ENCODE data around the gene UTP11. TPM values are rescaled to one million over a fixed set of nuclear protein-coding genes. Genes with fewer than 3 reads are reported as not detected.

The UTP11 gene, protein sequence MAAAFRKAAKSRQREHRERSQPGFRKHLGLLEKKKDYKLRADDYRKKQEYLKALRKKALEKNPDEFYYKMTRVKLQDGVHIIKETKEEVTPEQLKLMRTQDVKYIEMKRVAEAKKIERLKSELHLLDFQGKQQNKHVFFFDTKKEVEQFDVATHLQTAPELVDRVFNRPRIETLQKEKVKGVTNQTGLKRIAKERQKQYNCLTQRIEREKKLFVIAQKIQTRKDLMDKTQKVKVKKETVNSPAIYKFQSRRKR
- 49.6 and 60.7 TPM in 2 replicates for total RNA-seq

DNA sequence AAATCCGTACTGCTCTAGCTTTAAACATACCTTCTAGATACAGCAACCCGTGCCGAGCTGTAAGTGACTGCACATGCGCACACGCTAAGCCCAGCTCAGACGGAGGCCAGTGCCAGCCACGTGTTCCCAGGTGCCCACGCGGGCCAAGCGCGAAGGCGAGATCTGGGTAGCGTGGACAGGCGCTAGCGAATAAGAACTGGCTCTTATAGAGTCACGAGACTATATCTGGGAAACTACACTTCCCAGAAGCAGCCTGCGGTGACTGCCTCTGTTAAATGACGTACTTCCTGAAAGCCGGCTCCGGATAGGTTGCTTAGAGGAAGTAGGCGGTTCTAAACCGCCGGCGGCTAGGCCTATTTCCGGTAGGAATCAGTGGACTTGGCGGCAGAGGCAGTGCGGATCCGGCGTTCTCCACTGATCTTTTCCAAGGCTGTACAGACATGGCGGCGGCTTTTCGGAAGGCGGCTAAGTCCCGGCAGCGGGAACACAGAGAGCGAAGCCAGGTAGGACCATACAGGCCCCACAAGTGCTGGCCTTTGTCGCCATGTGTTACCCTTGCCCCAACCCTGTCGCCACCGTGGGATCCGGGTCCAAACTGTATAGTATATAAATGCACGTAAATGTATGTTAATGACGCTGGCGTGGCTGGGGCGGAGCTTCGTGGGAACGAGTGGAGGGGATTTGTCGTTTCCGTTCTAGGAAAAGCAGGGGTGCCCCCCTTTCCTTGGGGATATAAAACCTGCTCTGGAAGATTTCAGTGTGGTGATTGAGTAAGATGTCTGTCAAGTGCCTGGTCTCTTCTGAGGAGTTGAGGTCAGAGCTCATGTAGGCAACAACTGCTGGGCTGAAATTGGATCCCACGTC, at the start of gene UTP11:
UTP11 (plus strand) TSS at position 372 of the 864 bp plus-strand sequence; CDS start at position 441, 69 bp downstream.

DNA sequence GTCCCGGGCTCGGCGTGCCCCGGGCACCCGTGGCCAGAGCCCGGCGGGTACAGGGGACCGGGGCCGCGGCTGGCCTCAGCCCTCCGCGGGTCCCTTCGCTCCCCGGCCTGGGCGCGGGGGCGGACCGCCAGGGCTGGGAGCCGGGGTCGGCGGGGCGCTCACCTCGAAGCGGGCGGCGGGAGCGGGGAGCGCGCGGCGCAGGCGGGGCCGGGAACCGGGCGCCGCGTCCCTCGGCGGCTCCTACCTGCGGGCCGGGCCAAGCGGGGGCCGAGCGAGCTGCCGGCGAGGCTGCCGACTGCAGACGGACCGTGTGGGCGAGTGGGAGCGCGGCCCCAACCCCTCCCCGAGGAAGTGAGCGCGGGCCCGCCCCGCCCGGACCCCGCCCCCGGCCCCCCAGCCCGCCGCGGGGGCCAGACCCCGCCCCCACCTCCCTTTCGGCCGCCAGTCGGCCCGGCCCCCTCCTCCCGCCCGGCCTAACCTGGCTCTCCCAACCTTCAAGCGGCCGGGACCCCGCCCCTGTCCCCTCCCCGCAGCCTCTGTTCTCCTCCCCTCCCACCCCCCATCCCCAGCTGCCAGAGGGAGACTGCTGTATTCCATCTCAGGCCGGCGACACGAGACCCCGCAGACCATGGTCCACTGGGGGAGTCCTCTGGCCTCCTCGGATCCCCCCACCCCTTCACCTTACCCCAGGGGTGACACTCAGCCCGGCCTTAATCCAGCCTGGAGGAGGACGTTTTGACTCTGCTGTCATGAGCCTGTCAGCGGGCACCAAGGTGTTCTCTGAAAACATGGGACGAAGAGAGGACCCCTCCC, 7.1 kb upstream of the UTP11 start, which contains the start of gene FHL3:
FHL3 (minus strand) TSS at position 320 of the 813 bp plus-strand sequence. CDS start 6,102 bp downstream, outside the sequence.

DNA sequence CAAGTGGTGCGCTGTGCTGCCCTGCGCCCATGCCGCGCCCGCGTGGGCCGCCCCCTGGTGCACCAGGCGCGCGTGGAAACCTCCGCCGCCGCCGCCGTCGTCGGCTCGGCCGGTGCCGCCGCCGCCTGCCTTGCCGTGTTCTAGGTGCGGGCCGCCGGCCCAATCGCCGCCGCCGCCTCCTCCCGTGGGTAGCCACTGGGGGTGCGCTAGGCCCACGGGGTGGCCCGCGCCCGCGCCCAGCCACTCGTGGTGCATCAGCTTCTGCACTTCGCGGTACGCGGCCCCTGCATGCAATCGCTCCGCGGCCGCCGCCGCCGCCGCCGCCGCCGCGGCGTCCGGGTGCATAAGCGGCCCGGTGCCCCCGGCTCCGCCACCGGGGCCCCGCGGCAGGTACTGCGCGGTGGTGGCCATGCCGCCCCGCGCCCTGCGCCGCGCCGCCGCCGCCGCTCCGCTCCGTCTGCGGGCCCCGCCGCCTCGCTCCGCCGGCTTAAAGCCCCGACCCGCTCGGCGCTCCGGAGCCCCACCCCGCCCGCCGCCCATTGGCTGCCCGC, 33.9 kb downstream of the UTP11 start, which contains the start of gene POU3F1:
POU3F1 (minus strand) TSS at position 461 of the 551 bp plus-strand sequence; CDS start at position 411, 50 bp downstream.

Small RNA genes within 50 kb of the gene (small RNA-seq; reads per million reads assigned to genes)
- not detected for gene RNU6-510P

Other genes with a start within 250 kb of the UTP11 start
- not detected in 2 replicates for gene EPHA10, start 247.6 kb upstream of the UTP11 start, total RNA-seq
- 1.3 and 2.0 TPM in 2 replicates for gene MANEAL, start 218.9 kb upstream of the UTP11 start, total RNA-seq
- gene C1orf122, start 204.9 kb upstream of the UTP11 start, total RNA-seq, result 14.4 and 23.5 TPM in 2 replicates
- gene YRDC, start 204.5 kb upstream of the UTP11 start, total RNA-seq, result 18.9 and 21.5 TPM in 2 replicates
- gene MTF1, start 153.1 kb upstream of the UTP11 start, total RNA-seq, result 4.2 and 4.4 TPM in 2 replicates
- gene INPP5B, start 65.7 kb upstream of the UTP11 start, total RNA-seq, result 20.9 and 22.5 TPM in 2 replicates
- 67.0 and 96.8 TPM in 2 replicates for gene SF3A3, start 22.7 kb upstream of the UTP11 start, total RNA-seq
- 27.6 and 51.0 TPM in 2 replicates for gene FHL3, start 7.2 kb upstream of the UTP11 start, total RNA-seq
- not detected in 2 replicates for gene POU3F1, start 34.1 kb downstream of the UTP11 start, total RNA-seq

Measured in vein endothelial cell (primary cell).